HK-2 (cell line): ENCODE results near the gene ADAR.

Experiments used
- DNase-seq: peaks from one replicate; pipeline ENCODE4 v3.0.0-alpha.2; 2018; ENCODE audit not compliant: unreplicated experiment

Gene ADAR

DNA sequence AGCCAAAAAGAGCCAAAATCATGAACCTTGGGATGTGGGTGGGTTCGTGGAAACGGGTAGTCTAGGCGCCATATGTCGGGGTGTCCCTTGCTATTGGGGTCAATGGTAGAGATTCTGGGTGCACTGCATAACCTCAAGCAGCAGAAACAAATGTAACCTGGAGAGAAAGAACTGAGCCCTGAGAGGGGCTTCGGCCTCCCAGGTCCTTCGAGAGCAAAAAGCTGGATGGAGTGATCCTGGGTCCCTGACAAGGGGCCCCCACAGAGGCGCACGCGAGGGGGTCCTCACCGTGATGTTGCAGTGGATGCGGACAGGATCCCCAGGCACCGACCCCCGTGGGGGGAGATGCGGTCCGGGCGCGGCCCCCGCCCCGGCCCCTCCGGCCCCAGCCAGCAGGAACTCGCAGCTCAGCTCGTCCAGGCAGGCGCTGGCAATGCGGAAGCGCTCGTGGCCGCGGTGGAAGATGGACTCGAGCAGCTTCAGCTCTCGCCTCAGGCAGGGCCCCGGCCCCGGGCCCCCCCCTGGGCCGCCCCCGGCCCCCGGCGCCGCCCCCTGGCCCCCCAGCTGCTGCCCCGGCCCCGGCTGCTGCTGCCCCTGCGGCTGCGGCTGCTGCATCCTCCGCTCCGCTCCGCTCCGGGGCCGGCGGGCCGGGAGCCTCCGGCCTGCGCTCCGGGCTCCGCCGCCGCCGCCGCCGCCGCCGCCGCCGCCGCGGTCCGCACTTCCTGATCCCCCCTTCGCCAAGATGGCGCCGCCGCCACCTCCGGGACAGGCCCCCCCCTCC, 49.9 kb downstream of the ADAR start, which contains the start of gene UBE2Q1:
TSS of gene UBE2Q1 (minus strand) at position 724 of the 781 bp plus-strand sequence. CDS start at position 615, 109 bp downstream.
- peak; percentile 40 for DNase-seq

DNA sequence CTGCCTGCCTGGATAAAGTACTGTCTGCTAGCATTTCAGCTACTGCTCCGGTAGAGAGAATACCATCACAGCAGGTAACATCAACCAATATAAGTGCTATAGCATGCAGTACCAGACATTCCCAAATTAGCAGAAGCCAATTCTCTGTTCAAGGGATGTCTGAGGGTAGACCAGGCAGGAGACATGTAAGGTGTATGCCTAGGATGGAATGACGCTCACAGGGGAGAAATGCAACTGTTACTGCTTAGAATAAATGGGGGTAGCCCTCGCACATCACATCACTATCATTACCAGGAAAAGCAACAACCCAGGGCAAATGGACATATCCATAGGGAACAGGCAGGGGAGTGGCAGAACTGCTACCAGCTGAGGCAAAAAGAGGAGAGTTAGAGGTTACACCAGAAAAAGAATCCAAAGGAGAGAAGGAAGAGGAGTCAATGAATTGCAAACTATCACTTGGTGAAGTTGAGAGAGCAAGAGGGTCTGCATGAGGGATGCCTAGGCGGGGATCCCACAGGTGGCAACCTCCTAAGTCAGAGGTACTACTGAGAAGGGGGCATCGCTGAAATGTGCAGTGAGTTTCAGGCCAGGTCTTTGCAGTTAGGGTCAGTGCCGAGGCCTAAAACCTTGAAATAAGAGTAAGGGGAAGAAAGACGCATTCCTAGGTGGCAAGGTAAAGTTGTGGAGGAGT, 50.6 kb downstream of the ADAR start:
- no peak for DNase-seq

DNA sequence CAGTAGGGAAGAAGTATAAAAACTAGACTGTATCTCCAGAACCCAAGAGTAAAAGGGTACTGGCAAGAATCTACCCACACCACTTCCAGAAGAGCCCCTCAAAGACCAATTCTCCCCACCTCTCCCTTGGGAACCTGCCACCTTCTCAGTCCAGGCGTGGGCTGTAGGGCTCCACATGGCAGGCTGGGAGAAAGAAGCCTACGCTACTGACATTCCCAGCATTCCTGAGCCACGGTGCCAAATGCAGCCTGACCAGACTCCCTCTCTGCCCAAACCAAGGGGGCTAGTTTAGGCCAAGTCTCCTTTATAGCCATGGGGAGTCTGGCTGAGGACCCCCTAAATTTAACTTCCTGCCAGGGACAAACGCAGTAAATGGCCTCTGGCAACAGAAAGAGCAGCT, 51.6 kb downstream of the ADAR start:
- DNase-seq, result no peak

DNA sequence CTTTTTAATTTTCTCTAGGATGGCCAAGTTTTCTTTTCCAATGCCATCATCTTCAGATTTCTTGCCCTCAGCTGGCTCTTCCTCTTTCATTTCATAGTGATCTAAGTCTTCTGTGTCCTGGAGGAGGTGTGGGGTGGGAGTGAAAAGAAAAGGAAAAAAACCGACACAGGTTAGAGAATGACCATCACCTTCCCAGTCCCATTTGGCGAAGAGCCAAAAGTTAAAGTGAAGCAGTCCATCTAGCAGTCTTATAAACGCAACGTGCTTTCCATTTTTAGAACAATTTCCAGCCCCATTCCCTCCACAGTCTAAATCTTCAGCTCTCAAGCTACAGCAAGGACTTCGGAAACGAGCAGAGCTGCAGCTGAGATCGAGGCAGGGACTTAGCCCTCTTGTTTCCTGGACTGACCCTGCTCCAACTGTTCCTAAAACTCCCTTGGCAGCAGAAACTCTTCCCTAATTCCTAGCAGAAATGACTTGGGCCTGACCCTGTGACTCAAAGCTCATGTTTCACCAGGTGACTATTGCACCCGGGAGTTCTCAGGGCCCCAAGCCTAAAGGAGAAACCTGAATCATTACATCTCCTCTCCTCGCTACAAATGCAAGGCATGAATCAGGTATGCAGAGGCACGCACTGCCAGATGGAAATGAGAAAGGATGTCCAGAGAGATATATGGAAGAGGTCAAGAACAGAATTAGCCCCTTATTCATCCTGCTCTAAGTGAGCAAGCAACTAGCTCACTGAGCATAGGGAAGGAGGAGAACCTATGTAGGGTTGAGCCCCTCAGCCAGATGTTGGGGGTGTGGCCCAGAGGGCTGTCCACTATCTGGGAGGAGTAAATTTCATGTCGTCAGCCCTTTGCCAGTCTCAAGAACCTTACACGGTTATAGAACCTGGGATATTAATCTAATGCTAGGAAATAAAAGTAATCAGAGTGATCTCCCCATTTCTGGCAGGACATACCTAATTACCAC, 54.6 kb downstream of the ADAR start:
- DNase-seq, result no peak

DNA sequence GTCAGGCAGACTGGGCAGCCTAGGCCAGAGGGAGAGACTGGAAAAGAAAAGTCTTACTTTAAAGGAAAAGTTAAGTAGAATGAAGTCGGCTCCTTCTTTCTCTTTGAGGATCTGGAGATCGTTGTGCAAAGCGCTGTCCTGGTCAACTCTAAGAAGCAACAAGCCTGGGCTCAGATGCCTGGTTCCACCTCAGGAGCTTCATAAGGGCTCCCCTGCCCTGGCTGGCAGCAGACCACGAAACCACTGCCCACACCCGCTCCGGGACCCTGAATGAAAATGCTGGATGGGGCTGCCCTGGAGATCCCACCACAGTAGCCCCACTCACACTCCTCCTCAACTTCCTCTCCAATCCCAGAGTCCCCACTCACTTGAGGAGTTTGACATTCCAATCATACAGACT, 56.0 kb downstream of the ADAR start:
- no peak for DNase-seq

DNA sequence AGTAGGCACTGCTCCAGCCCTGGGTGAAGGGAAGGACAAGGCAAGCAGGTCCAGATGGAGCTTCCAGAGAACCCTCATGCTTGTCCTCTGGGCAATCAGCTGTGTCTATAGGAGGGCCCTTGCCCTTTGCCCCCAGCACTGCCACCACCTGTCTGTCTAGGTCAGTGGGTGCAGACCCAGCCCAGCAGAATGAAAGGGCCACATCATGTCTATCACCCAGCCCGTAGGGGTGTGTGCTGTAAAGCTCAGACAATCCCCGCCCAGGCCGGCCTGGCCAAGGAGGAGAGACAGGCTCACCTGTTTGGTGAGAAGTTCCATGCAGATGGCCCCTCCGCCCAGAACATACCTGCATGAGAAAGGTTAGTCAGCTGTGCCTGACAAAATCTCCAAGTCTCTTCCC, 56.5 kb downstream of the ADAR start:
- DNase-seq, result no peak

DNA sequence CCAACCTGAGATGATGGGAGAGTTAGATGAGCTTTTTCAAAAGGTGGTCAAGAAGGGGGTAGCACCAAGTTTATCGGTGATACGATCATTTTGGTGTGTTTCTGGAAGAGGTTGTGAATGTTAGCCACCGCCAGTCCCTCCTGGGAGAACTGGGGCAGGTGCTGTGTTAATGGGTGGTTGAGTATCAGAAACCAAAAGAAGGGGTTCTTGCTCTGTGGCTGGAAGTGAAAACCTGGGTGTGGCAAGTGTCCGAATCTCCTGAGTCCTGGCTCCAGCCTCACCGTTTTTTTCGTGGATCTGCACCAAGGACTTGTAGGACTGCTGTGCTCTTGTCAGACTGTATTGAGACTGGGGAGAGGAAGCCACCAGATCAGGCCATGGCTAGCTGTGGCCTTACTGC, 57.3 kb downstream of the ADAR start:
- DNase-seq, result no peak

DNA sequence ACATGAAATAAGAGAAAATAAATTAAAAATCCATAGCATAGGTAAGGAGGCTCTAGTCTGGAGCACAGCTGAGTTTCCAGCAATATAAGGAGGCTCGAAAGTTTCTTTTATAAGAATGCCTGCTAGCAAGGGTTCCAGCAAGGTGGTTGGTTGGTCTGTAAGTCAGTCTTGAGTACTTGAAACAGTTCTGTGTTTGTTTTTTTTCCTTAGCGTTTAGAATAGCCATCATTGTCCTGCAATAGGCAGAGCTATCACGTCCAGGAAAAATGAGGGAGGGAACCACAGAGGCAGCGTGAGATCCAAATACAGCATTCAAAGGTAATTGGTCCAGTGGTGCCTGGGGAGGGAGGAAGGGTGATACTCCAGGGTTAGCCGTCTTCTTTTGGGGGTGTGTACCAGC, 57.9 kb downstream of the ADAR start:
- no peak for DNase-seq

DNA sequence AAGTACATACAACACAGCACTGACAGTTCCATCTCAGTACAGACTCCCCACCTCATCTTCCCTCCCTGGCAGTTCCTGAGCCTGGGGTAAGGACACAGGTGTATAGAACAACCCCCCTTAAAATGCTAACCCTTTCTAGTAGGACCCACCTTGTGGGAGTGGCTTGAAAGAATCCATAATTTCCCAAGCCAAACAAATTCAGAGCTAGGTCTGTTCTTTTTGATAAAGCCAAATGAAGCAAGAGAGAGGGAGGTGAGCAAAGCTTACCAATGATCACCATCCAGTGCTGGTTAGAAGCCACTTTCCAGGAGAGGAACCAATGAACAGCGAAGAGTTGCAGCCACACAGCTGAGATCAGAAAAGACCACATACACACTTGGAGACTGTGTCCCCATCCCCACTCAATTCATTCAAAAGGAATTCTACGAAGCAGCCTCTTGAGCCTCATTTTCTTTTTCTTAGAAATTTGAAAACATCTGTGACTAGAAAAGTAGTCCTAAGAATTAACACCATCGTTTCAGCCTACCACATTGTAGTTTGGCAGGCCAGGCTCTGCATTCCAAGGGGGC, 58.7 kb downstream of the ADAR start:
- DNase-seq, result no peak

DNA sequence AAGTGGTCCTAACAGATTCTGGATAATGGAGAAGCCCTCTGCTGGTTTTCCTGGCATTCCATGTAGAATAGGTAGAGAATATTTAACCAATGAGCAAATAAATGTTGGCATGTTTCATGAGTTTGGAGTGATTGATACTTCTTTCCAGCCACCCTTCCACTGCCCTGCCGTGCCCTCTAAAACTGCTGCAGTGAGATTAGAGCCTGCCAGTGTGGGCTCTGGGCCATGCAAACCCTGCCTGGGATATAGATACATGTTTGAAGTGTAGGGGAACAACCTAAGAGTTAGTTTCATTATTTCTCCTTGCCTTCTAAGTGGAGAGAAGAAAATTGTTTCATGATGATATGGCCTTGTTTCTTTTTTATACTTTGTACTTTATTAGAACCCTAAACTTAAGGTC, 60.0 kb downstream of the ADAR start:
- DNase-seq, result no peak

DNA sequence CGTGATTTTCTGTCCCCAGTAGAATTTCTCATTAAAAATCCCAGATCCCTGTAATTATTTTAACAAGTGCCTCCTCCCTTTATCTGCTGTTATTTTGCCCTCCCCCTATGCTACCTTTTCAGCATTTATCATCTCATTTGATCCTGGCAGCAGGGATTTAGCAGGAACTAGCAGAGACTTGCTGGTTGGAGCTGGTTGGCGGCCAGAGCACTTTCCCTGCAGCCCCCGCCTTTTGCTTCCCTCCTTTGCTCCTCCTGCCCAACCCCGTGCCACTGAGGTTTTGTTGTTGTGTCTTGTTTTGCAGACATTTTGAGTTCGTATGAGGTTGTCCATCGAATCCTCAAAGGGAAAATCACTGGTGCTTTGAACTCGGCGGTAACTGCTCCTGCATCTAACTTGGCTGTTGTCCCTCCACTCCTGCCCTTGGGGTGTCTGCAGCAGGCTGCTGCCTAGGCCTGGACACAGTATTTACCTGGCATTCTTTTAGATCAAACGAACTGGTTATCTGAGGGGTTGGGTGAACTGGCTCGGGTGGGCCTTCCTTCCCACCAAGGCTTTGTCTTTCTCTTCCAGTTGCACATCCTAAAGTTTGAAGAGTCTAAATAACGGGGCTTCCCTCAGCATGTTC, 60.8 kb downstream of the ADAR start:
- DNase-seq, result no peak

DNA sequence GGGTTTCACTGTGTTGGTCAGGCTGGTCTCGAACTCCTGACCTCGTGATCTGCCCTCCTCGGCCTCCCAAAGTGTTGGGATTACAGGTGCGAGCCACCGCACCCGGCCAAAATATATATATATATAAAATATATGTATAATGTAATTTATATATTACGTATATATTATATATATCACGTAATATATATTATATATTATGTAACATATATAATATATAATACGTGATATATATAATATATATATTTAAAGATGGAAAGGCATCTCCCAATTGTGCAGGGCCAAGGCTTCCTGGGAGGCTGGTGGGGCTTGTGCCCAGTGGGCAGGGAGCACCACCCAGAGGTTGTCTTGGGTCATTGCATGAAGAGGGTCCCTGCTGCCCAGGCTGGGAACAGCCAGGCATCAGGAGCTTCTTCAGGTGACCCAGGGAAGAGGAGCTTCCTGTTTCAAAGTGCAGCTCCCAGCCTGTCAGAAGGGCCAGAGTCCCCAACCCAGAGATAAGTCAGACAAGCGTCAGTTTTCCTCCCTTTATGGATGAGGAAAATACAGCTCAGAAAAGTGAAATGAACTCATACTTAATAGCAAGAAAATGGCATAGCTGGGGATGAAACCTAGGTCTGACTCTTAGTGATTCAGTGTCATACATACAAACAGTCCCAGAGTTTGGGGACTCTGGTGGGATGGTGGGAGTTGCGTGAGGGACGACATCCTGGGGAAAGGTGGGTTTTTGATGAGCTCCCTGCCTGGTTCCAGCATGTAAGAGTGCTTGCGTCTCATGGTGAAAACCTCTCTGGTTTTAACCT, 61.5 kb downstream of the ADAR start:
- DNase-seq, result peak; percentile 69

DNA sequence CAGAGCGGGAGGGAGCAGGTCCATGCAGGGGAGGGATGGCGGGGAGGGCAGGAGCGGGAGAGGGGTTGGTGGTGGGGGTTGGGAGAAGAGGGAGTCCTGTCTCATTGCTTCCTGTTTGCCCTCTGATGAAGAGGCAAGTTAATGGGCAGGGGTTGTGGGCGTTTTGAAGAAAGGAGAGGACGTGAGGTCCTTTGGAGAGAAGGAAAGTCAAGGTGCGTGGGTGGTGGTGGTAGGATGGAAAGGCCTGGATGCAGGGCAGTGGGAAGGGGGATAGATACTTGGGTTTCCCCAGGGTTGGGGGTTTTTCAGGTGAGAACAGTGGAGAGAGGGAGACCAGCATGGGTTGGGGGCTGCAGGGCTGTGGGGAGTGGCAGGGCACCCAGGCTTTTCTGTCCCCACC, 66.8 kb downstream of the ADAR start:
- DNase-seq, result no peak

DNA sequence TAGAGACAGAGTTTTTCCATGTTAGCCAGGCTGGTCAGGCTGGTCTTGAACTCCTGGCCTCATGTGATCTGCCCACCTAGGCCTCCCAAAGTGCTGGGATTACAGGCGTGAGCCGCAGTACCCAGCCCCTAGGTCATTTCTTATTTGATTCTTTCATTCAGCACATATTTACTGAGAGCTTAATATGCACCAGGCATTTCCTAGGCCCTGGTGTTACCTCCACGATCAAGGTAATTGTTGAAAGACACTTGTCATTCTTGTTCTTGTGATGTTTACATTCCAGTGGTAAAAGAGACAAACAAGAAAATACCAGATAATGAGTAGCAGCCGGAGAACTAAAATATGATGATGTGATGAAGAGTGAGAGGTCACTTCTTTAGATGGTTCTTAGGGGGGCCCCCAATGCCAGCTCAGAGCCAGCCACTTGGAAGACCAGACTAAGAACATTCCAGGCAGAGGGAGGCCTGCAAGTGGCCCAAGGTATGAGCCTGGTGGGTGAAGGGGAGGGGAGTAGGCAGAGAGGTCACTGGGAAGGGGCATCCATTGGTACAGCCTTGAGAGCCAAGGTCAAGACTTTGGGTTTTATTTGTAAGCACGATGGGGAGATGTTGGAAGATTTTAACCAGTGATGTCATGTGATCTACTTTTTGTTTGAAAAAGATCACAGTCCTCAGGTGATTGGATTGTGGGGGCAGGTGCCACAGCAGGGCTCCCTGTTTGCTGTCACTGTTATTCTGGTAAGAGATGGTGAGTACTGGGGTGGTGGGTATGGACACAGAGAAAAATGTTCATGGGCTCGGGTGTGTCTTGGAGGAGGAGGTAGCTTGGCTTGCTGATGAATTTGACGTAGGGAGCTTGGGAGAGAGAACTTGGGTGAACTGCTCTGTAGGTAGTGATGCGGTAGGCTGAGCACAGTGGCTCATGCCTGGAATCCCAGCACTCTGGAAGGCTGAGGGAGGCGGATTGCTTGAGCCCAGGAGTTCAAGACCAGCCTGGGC, 68.2 kb downstream of the ADAR start:
- DNase-seq, result no peak

DNA sequence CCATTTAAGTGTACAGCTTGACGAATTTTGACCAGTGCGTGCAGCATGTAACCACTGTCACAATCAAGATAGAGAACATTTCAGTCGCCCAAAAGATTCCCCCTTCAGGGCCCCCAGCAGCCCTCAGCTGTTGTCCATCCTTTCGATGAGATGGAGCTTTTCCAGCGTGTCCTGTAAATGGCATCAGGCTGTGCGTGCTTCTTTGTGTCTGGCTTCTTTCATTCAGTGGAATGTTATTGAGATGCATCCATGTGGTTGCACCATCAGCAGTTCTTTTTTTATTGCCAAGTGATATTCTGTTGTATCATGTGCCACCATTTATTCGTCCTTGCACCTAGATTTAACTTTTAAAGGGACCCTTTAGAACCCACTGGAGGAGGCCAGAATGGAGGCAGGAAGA, 71.4 kb downstream of the ADAR start:
- DNase-seq, result no peak

DNA sequence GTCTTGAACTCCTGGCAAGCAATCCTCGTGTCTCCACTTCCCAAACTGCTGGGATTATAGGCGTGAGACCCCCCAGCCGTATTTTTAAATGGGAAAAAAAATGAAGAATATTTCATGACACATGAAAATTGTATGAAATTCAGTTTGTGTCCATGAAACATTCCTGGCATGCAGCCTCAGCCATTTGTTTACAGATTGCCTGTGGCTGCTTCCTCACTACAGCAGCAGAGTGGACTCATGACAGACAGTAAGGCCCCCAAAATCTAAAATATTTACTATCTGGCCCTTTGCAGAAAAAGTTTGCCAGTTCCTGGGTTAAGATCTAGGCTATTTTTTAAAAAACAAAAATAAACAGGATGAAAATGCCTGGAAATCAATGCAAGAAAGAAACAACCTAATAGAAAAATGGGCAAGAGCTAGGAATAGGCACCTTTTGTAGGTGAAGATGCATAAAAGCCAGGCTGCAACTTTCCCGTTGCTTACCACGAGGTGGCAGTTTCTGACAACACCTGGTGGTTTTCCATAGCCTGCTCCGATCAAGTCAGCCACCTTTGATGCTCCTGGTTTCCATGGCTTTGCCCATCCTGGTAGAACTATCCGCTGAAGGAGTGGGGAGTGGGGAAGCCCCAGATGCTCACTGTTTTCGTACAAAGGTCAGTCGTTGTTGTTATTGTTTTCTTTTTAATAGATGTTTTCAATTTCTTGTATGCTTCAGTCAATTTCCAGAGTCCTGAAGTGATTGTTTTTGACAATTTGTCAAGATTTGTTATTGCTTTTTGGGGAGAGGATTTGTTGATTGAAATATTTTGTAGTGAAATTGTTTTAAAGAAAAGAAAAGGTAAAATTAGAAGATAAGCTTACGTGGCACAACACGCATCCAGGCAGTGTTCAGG, 73.8 kb downstream of the ADAR start:
- no peak for DNase-seq
